Hepatocyte (in vitro differentiated cells): ENCODE results near the gene OTULIN. TPM values are rescaled to one million over a fixed set of nuclear protein-coding genes. Genes with fewer than 3 reads are reported as not detected.
A peak's percentile ranks its signal among the peaks of the same experiment; 100 is the strongest.

Experiments used
- DNase-seq: peaks from one replicate; pipeline ENCODE4 v3.0.0-alpha.2; 2016; ENCODE audit warnings: low spot score
- H2AFZ ChIP-seq: fragments of 200-600 bp; sonication (generic); 2 replicates; pipeline ENCODE4 v1.6.0; 2016; ENCODE audit warnings: antibody characterized with exemption, mild to moderate bottlenecking
- H3K27ac ChIP-seq: fragments of 200-600 bp; sonication (generic); 2 replicates; pipeline ENCODE4 v1.5.1; 2016; ENCODE audit warnings: mild to moderate bottlenecking
- H3K27me3 ChIP-seq: fragments of 200-600 bp; sonication (generic); 2 replicates; pipeline ENCODE4 v1.6.1; 2016
- H3K36me3 ChIP-seq: fragments of 200-600 bp; sonication (generic); replicated peaks from 2 replicates; pipeline ENCODE4 v1.5.1; 2016; ENCODE audit warnings: low read depth; ENCODE audit not compliant: insufficient read depth
- H3K4me1 ChIP-seq: fragments of 200-600 bp; sonication (generic); 2 replicates; pipeline ENCODE4 v1.5.1; 2016; ENCODE audit warnings: mild to moderate bottlenecking, moderate library complexity; ENCODE audit not compliant: insufficient read depth
- H3K4me2 ChIP-seq: fragments of 200-600 bp; sonication (generic); 2 replicates; pipeline ENCODE4 v1.6.0; 2016
- H3K4me3 ChIP-seq: fragments of 200-600 bp; sonication (generic); 2 replicates; pipeline ENCODE4 v1.5.1; 2016; ENCODE audit warnings: mild to moderate bottlenecking
- H3K79me2 ChIP-seq: fragments of 200-600 bp; sonication (generic); 2 replicates; pipeline ENCODE4 v1.6.0; 2017; ENCODE audit warnings: mild to moderate bottlenecking
- H3K9me2 ChIP-seq: fragments of 200-600 bp; sonication (generic); replicated peaks from 2 replicates; pipeline ENCODE4 v1.6.0; 2017; ENCODE audit warnings: mild to moderate bottlenecking; ENCODE audit not compliant: insufficient read depth
- H3K9me3 ChIP-seq: fragments of 200-600 bp; sonication (generic); 2 replicates; pipeline ENCODE4 v1.5.1; 2016; ENCODE audit warnings: low read depth, mild to moderate bottlenecking
- H4K20me1 ChIP-seq: fragments of 200-600 bp; sonication (generic); 2 replicates; pipeline ENCODE4 v1.6.0; 2016; ENCODE audit warnings: mild to moderate bottlenecking; ENCODE audit not compliant: insufficient read depth, poor library complexity, severe bottlenecking
- CTCF ChIP-seq: fragments of 200-600 bp; sonication (generic); IDR thresholded peaks from 2 replicates; pipeline ENCODE4 v1.5.1; 2016; ENCODE audit warnings: antibody characterized with exemption, mild to moderate bottlenecking; ENCODE audit not compliant: poor library complexity
- EZH2 ChIP-seq: fragments of 200-600 bp; sonication (generic); IDR thresholded peaks from 2 replicates; pipeline ENCODE4 v1.6.1; 2016; ENCODE audit warnings: antibody characterized with exemption, mild to moderate bottlenecking, borderline replicate concordance
- EZH2phosphoT487 ChIP-seq: fragments of 200-600 bp; sonication (generic); IDR thresholded peaks from one replicate; pipeline ENCODE4 v1.6.1; 2018; ENCODE audit warnings: antibody characterized with exemption, mild to moderate bottlenecking, low read depth, moderate library complexity; ENCODE audit not compliant: unreplicated experiment, severe bottlenecking
- WGBS: methylation state at CpG from one replicate; pipeline ENCODE4 v1.1.6; 2016; ENCODE audit warnings: low lambda C conversion rate; ENCODE audit errors: missing lambda C conversion rate; 5-methylcytosine and 5-hydroxymethylcytosine counted together
- polyA plus RNA-seq: library from polyadenylated mRNA; unstranded; fragments of >200 nt; fragmentation: Nextera tagmentation; extraction: Ambion mirVana; gene quantifications from 2 replicates; pipeline ENCODE4 v1.2.1, GENCODE V29; 2016
- total RNA-seq: library from RNA; depleted of rRNA; stranded (reverse); fragments of >200 nt; gene quantifications from 2 replicates; pipeline ENCODE4 v1.2.3, GENCODE V29; 2014

OTULIN gene
- total and polyA plus RNA-seq, 2 experiments from 2014 or later = 21.0 to 45.2 TPM

GRCh38 chr5:14727928-14728458 is 63.5 kb downstream of the OTULIN start:
- TF ChIP-seq EZH2phosphoT487 = no peak
- TF ChIP-seq EZH2 = no peak
- TF ChIP-seq CTCF = no peak
- no peak for DNase-seq
- Histone ChIP-seq H3K4me1 (peaks cover 5% of the 10 kb centered on the region), H3K9me3 (no peaks in the 10 kb centered on the region), H3K27me3 (no peaks in the 10 kb centered on the region), H3K4me2 (no peak overlapping the region), H3K4me3 (no peak overlapping the region), H3K36me3 (no peaks in the 10 kb centered on the region), H4K20me1 (no peaks in the 10 kb centered on the region), H3K9me2 (no peaks in the 10 kb centered on the region), H3K79me2 (no peaks in the 10 kb centered on the region), H2AFZ (no peak overlapping the region), H3K27ac (peak overlapping the region; percentile 49)
- 85% methylated on average over 7 of the region's 7 CpGs for WGBS

- no peak overlapping the region for H2AFZ ChIP-seq
- peaks cover 5% of the 10 kb centered on the region for H3K4me1 ChIP-seq
- 61% methylated on average over 15 of the region's 15 CpGs for WGBS
- H3K79me2 ChIP-seq = no peaks in the 10 kb centered on the region
- H3K27me3 ChIP-seq = no peaks in the 10 kb centered on the region
- DNase-seq = peak; percentile 78
- H3K36me3 ChIP-seq = no peaks in the 10 kb centered on the region
- no peaks in the 10 kb centered on the region for H3K9me2 ChIP-seq
- peak overlapping the region; percentile 71 for H3K27ac ChIP-seq
- no peak overlapping the region for H3K4me3 ChIP-seq
- TF ChIP-seq EZH2 (no peak), CTCF (no peak), EZH2phosphoT487 (no peak)
- no peaks in the 10 kb centered on the region for H3K9me3 ChIP-seq
- H4K20me1 ChIP-seq = no peaks in the 10 kb centered on the region
- H3K4me2 ChIP-seq = no peak overlapping the region
These were observed 64.0 kb downstream of the OTULIN start for GRCh38 chr5:14728459-14728938.

GRCh38 chr5:14729448-14730385 is 65.2 kb downstream of the OTULIN start:
- Histone ChIP-seq H2AFZ (no peak overlapping the region), H3K27ac (no peak overlapping the region), H3K4me2 (no peak overlapping the region), H3K79me2 (no peaks in the 10 kb centered on the region), H3K9me2 (no peaks in the 10 kb centered on the region), H3K4me1 (peaks cover 5% of the 10 kb centered on the region), H3K9me3 (no peaks in the 10 kb centered on the region), H4K20me1 (no peaks in the 10 kb centered on the region), H3K27me3 (no peaks in the 10 kb centered on the region), H3K36me3 (no peaks in the 10 kb centered on the region), H3K4me3 (no peak overlapping the region)
- 90% methylated on average over 18 of the region's 18 CpGs for WGBS
- TF ChIP-seq CTCF (no peak), EZH2 (no peak), EZH2phosphoT487 (no peak)
- no peak for DNase-seq
